HepG2 (cell line): ENCODE data around the gene ANKRD53. TPM values are rescaled to one million over a fixed set of nuclear protein-coding genes. Genes with fewer than 3 reads are reported as not detected.

Source experiments
- BHLHE40 ChIP-seq: IDR thresholded peaks from 2 replicates; pipeline ENCODE4 v1.6.1; 2011; ENCODE audit warnings: low read length, improper control_type of control experiment
- CBFB ChIP-seq: sonication (generic); formaldehyde crosslinking; IDR thresholded peaks from 2 replicates; pipeline ENCODE4 v1.4.0; 2020; ENCODE audit warnings: missing genetic modification reagents
- EED ChIP-seq: sonication (generic); formaldehyde crosslinking; IDR thresholded peaks from 2 replicates; pipeline ENCODE4 v1.5.0; 2020; ENCODE audit warnings: mild to moderate bottlenecking, missing genetic modification reagents
- GABPA ChIP-seq, 2 experiments: IDR thresholded peaks; 2 replicates each; pipeline ENCODE4 v1.6.1; 2011 to 2016; ENCODE audit warnings: low read depth in 2 of 2, low read length in 1 of 2, missing biosample characterization in 1 of 2, missing genetic modification characterization in 1 of 2
- GPN1 ChIP-seq: sonication (generic); formaldehyde crosslinking; IDR thresholded peaks from 2 replicates; pipeline ENCODE4 v1.5.1; 2020; ENCODE audit warnings: missing genetic modification reagents, borderline replicate concordance
- GTF2F1 ChIP-seq: fragments of 150-350 bp; IDR thresholded peaks from 2 replicates; pipeline ENCODE4 v1.6.1; 2014; ENCODE audit warnings: low read length
- IRX3 ChIP-seq: sonication (generic); formaldehyde crosslinking; IDR thresholded peaks from 2 replicates; pipeline ENCODE4 v1.8.1; 2023; ENCODE audit warnings: mild to moderate bottlenecking, low read depth, missing genetic modification reagents, borderline replicate concordance
- KLF6 ChIP-seq: IDR thresholded peaks from 2 replicates; pipeline ENCODE4 v1.8.0; 2016; ENCODE audit warnings: missing biosample characterization, missing genetic modification reagents
- MIER2 ChIP-seq: IDR thresholded peaks from 2 replicates; pipeline ENCODE4 v1.6.1; 2016; ENCODE audit warnings: missing biosample characterization, missing genetic modification reagents
- NAIF1 ChIP-seq: sonication (generic); formaldehyde crosslinking; IDR thresholded peaks from 2 replicates; pipeline ENCODE4 v1.5.0; 2020; ENCODE audit warnings: mild to moderate bottlenecking, missing genetic modification reagents, borderline replicate concordance
- NR0B2 ChIP-seq: sonication (generic); formaldehyde crosslinking; IDR thresholded peaks from 2 replicates; pipeline ENCODE4 v1.4.0; 2020; ENCODE audit warnings: mild to moderate bottlenecking, missing genetic modification reagents
- PAF1 ChIP-seq: IDR thresholded peaks from 2 replicates; pipeline ENCODE4 v1.6.1; 2016; ENCODE audit warnings: missing genetic modification reagents, missing compliant biosample characterization
- PAX8 ChIP-seq: sonication (generic); formaldehyde crosslinking; IDR thresholded peaks from 2 replicates; pipeline ENCODE4 v1.8.0; 2022; ENCODE audit warnings: mild to moderate bottlenecking, missing genetic modification reagents, borderline replicate concordance
- PBX2 ChIP-seq: IDR thresholded peaks from 2 replicates; pipeline ENCODE4 v1.6.1; 2016; ENCODE audit warnings: control low read depth
- TEF ChIP-seq: sonication (generic); formaldehyde crosslinking; IDR thresholded peaks from 2 replicates; pipeline ENCODE4 v1.5.0; 2020; ENCODE audit warnings: missing genetic modification reagents
- ZBTB4 ChIP-seq: sonication (generic); formaldehyde crosslinking; IDR thresholded peaks from 2 replicates; pipeline ENCODE4 v1.4.0; 2020; ENCODE audit warnings: missing genetic modification reagents, mild to moderate bottlenecking, borderline replicate concordance
- ZFP41 ChIP-seq: sonication (generic); formaldehyde crosslinking; IDR thresholded peaks from 2 replicates; pipeline ENCODE4 v1.4.0; 2020; ENCODE audit warnings: mild to moderate bottlenecking, missing genetic modification reagents, borderline replicate concordance
- ZFX ChIP-seq: sonication (generic); formaldehyde crosslinking; IDR thresholded peaks from 2 replicates; pipeline ENCODE4 v1.4.0; 2020; ENCODE audit warnings: mild to moderate bottlenecking, low read depth, missing genetic modification reagents, moderate library complexity
- ZNF180 ChIP-seq: sonication (generic); formaldehyde crosslinking; IDR thresholded peaks from 2 replicates; pipeline ENCODE4 v1.4.0; 2020; ENCODE audit warnings: low read depth, missing genetic modification reagents, borderline replicate concordance
- ZNF576 ChIP-seq: sonication (generic); formaldehyde crosslinking; IDR thresholded peaks from 2 replicates; pipeline ENCODE4 v1.4.0; 2020; ENCODE audit warnings: mild to moderate bottlenecking, missing genetic modification reagents
- ZNF83 ChIP-seq: sonication (generic); formaldehyde crosslinking; IDR thresholded peaks from 2 replicates; pipeline ENCODE4 v1.4.0; 2020; ENCODE audit warnings: missing genetic modification reagents, mild to moderate bottlenecking, borderline replicate concordance
- ZNF879 ChIP-seq: sonication (generic); formaldehyde crosslinking; IDR thresholded peaks from 2 replicates; pipeline ENCODE4 v1.8.1; 2023; ENCODE audit warnings: missing genetic modification reagents
- polyA plus RNA-seq, 8 experiments: library from polyadenylated mRNA; depleted of rRNA in 3 of 8; stranded (reverse) in 7 of 8; unstranded in 1 of 8; fragments of >200 nt; fragmentation: Illumina TruSeq in 4 of 8; extraction: Trizol in 4 of 8; gene quantifications; 2 replicates each; pipeline versions ENCODE4 v1.2.1 to v1.2.3, GENCODE V29; 2011 to 2016; ENCODE audit warnings: low read depth in 4 of 8, missing spikeins in 1 of 8, mixed read lengths in 1 of 8; ENCODE audit not compliant: insufficient read depth in 1 of 8
- total RNA-seq, 5 experiments: library from RNA; depleted of rRNA; stranded (reverse); fragments of >200 nt; fragmentation: Illumina TruSeq; extraction: Trizol; gene quantifications; 2 replicates each; pipeline ENCODE4 v1.2.3, GENCODE V29; 2016; ENCODE audit warnings: low read depth in 1 of 5

The ANKRD53 gene
- total and polyA plus RNA-seq, 2 of the 13 experiments (the other 11 are each of a cell fraction or from before 2014, with no cell fraction given) = 0.15 TPM; not detected in 1

GRCh38 chr2:70937866-70938585 is 40.4 kb upstream of the ANKRD53 start (continued):
- TF ChIP-seq ZFP41 (CRISPR knock-in tag) (no peak), PAX8 (CRISPR knock-in tag) (no peak), BHLHE40 (no peak), CBFB (CRISPR knock-in tag) (no peak), GTF2F1 (no peak), GABPA (IDR thresholded peaks at IDR 0.05; ENCODE audit: low read depth, low read length) (no peak), GABPA (CRISPR knock-in tag; IDR thresholded peaks at IDR 0.05; ENCODE audit: low read depth) (no peak), ZNF83 (CRISPR knock-in tag) (no peak), PBX2 (CRISPR knock-in tag) (no peak), ZNF879 (CRISPR knock-in tag) (no peak), MIER2 (CRISPR knock-in tag) (no peak), NR0B2 (CRISPR knock-in tag) (0 out of 2 replicates have a peak, but pooled peaks have one; percentile 32), NAIF1 (CRISPR knock-in tag) (no peak), ZNF576 (no peak), EED (CRISPR knock-in tag) (no peak), KLF6 (CRISPR knock-in tag) (no peak), ZBTB4 (CRISPR knock-in tag) (0 out of 2 replicates have a peak, but pooled peaks have one; percentile 27), PAF1 (CRISPR knock-in tag) (no peak), ZNF180 (no peak), GPN1 (CRISPR knock-in tag) (no peak), IRX3 (CRISPR knock-in tag) (no peak), TEF (CRISPR knock-in tag) (no peak), ZFX (CRISPR knock-in tag) (0 out of 2 replicates have a peak, but pooled peaks have one; percentile 27)
